ENCODE data around the gene CIRBP.
"Not testable (repeated sequence)": the region's sequence is repeated elsewhere in the genome, so short reads cannot be mapped to it uniquely, and the experiment has no call there.

Gene CIRBP

GRCh38 chr19:1309977-1310852, 41.1 kb downstream of the CIRBP start:
- no peak for DNase-seq (ENCODE audit: low read depth, low spot score)

GRCh38 chr19:1310853-1311180, 41.7 kb downstream of the CIRBP start:
- no peak for DNase-seq (ENCODE audit: low read depth, low spot score)

GRCh38 chr19:1311543-1312091, 42.5 kb downstream of the CIRBP start:
- DNase-seq (ENCODE audit: low read depth, low spot score): no peak

- DNase-seq (ENCODE audit: low read depth, low spot score): peak; percentile 87
Observed at GRCh38 chr19:1312767-1313694, 43.9 kb downstream of the CIRBP start.

- DNase-seq (ENCODE audit: low read depth, low spot score): no peak
Observed at GRCh38 chr19:1313695-1314613, 44.8 kb downstream of the CIRBP start.

DNA sequence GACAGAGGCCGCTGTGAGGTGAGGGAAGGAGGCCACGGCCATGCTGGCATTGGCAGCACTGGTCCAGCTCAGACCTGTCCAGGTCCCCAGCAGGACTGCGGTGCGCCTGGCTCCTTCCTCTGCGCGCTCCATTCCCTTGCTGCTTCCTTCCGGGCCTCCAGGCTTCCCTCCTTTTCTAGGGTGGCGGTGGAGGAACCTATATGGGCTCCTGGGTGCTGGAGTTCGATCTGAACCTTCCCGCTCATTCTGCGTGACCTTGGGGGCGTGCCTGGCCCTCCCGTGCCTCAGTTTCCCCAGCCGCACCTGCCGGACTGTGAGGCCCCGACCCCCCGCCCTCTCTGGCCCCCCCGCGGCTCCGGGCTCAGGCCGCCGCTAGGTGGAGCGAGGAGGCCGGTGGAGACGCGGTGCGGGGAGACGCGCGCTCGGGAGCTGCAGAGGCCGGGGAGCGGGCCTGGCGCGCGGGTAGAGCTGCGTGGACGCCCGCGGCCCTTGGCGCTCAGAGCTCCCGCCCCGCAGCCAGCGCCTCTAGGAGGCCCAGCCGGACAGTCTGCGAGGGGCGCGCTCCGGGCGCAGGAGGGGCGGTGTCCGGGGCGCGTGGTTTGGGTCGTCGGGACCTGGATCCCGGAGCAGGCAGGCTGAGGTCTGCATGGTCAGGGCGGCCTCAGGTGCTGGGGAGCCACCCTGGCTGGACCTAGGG, 46.5 kb downstream of the CIRBP start:
- peak; percentile 81 for DNase-seq (ENCODE audit: low read depth, low spot score)

DNA sequence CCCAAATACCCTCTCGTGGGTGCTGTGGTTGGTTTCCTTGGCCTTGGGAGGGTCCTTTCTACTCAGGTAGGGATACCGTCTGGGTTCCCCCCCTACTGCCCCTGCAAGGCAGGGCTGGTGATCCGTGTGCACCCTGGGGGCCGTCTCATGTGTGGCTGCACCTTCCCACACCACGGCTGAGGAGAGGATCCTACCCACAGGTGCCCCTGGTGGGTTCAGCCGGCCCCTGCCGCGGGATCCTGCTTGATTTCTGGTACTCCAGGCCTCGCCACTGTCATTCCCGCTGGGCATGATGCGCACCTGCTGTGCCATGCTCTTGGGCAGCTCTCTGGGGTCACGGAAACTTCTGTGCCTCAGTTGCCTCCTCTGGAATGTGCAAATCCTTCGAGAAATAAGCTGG, 47.3 kb downstream of the CIRBP start:
- no peak for DNase-seq (ENCODE audit: low read depth, low spot score)

- no peak for DNase-seq (ENCODE audit: low read depth, low spot score)
Observed at GRCh38 chr19:1317274-1318003, 48.3 kb downstream of the CIRBP start.

DNA sequence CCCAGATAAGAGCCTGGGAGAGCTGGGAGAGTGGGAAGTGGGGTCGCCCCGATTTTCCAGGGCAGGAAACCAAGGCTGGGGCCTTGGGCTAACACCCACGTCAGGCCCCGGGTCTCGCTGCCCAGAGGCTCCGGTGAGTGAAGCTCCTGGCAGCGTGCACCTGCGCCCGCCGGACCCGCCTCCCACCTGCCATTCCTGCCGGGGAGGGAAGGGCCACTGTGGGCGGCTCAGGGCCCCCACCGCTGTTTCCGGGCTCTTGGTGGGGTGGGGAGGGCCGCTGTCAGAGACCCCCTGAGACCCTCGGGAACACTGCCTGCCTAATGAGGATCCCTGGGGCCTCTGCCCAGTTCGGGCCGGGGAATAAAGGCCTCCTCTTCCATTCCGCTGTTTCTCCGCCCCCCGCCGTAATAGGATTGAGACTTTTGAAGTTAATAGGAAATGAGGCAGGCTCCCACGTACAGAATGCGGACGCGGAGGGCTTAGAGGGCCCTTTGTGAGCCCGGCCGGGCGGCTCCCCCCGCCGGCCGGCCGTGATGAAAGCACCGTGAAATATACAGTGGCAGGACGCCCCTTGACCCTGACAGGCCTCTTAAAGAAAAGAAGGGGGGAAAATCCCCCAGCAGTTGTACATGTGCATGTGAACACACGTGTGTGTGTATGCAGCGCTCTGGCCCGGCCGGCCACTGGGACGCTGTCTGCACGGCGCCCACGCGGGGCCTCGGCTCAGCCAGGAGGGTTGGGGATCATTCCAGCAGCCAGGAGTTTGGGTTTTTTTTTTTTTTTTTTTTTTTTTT, 49.7 kb downstream of the CIRBP start:
- DNase-seq (ENCODE audit: low read depth, low spot score): no peak

GRCh38 chr19:1320282-1320650, 51.1 kb downstream of the CIRBP start:
- not testable (repeated sequence) for DNase-seq (ENCODE audit: low read depth, low spot score)

GRCh38 chr19:1321539-1321938, 52.4 kb downstream of the CIRBP start:
- DNase-seq (ENCODE audit: low read depth, low spot score): no peak

DNA sequence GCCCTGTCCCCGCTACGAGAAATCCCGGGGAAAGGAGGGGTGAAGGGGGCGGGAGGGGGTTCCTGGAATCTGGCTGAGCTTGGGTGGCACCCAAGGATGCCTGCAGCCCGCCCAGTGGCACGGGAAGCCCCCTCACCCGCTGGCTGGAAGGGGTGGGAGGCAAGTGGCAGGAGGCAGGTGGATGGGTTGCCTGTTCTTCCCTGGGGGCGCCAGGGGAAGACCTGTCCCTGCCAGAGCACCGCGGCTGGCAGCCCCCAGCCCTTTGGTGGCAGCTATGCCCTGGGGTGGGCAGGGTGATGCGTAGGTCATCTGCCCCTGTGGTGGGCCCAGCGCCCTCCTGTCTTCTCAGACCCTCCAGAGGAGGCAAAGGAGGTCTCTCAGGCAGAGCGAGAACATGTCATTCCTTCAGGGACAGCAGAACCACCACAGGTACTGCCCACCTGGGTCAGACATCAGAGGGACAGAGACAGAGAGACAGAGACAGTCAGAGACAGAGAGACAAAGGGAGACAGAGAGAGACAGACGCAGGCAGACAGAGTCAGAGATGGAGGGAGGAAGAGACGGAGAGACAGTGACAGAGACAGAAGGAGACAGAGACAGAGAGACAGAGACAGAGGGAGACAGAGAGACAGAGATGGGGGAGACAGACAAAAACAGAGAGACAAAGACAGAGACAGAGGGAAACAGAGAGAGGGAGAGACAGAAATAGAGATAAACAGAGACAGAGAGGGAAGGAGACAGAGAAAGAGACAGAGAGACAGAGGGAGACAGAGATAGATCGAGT, 53.3 kb downstream of the CIRBP start:
- no peak for DNase-seq (ENCODE audit: low read depth, low spot score)

- no peak for DNase-seq (ENCODE audit: low read depth, low spot score)
Observed at GRCh38 chr19:1324249-1324805, 55.2 kb downstream of the CIRBP start.

Measured in astrocyte of the hippocampus (primary cell).